ENCODE data around the gene TMEM129.
A peak's percentile ranks its signal among the peaks of the same experiment; 100 is the strongest.

TMEM129 gene

GRCh38 chr4:1721003-1721665 lies at the start of gene TMEM129, which contains the start of gene TACC3:
Gene TMEM129, minus strand, starts transcription at chr4:1721323. Its CDS starts 486 bp downstream, at chr4:1720837.
Gene TACC3, plus strand, starts transcription at chr4:1721521. Its CDS starts 1,901 bp downstream, at chr4:1723422.
- H3K9me3 Mint-ChIP-seq (ENCODE audit: low read depth) = no peaks in the 10 kb centered on the region
- peak within 1 kb of the TSS; percentile 95 for H3K4me3 Mint-ChIP-seq
- H3K4me1 Mint-ChIP-seq (ENCODE audit: low read depth) = peaks cover 50% of the 10 kb centered on the region
- H3K27ac Mint-ChIP-seq = peak within 1 kb of the TSS; percentile 99
- no peaks in the 10 kb centered on the region for H3K27me3 Mint-ChIP-seq
- H3K36me3 Mint-ChIP-seq = peaks cover 5% of the 10 kb centered on the region

- Mint-ChIP-seq H3K9me3 (ENCODE audit: low read depth) (no peaks in the 10 kb centered on the region), H3K4me1 (ENCODE audit: low read depth) (no peaks in the 10 kb centered on the region), H3K27me3 (peaks cover 5% of the 10 kb centered on the region), H3K36me3 (no peaks in the 10 kb centered on the region), H3K4me3 (no peak overlapping the region), H3K27ac (no peak overlapping the region)
These were observed 49.7 kb upstream of the TMEM129 start for GRCh38 chr4:1770791-1771231.

GRCh38 chr4:1770245-1770644 lies 49.1 kb upstream of the TMEM129 start:
- no peak overlapping the region for H3K4me3 Mint-ChIP-seq
- H3K27me3 Mint-ChIP-seq = peaks cover 5% of the 10 kb centered on the region
- H3K9me3 Mint-ChIP-seq (ENCODE audit: low read depth) = no peaks in the 10 kb centered on the region
- H3K36me3 Mint-ChIP-seq = no peaks in the 10 kb centered on the region
- no peaks in the 10 kb centered on the region for H3K4me1 Mint-ChIP-seq (ENCODE audit: low read depth)
- no peak overlapping the region for H3K27ac Mint-ChIP-seq

- Mint-ChIP-seq H3K4me3 (no peak overlapping the region), H3K4me1 (ENCODE audit: low read depth) (no peaks in the 10 kb centered on the region), H3K9me3 (ENCODE audit: low read depth) (no peaks in the 10 kb centered on the region), H3K27me3 (peaks cover 5% of the 10 kb centered on the region), H3K27ac (no peak overlapping the region), H3K36me3 (no peaks in the 10 kb centered on the region)
These were observed 48.6 kb upstream of the TMEM129 start for GRCh38 chr4:1769692-1770091.

GRCh38 chr4:1768367-1769034 lies 47.4 kb upstream of the TMEM129 start:
- no peak overlapping the region for H3K27ac Mint-ChIP-seq
- H3K27me3 Mint-ChIP-seq = peaks cover 5% of the 10 kb centered on the region
- H3K4me1 Mint-ChIP-seq (ENCODE audit: low read depth) = no peaks in the 10 kb centered on the region
- H3K9me3 Mint-ChIP-seq (ENCODE audit: low read depth) = no peaks in the 10 kb centered on the region
- no peaks in the 10 kb centered on the region for H3K36me3 Mint-ChIP-seq
- peak overlapping the region; percentile 67 for H3K4me3 Mint-ChIP-seq

- Mint-ChIP-seq H3K4me1 (ENCODE audit: low read depth) (no peaks in the 10 kb centered on the region), H3K9me3 (ENCODE audit: low read depth) (no peaks in the 10 kb centered on the region), H3K27ac (no peak overlapping the region), H3K27me3 (peaks cover 5% of the 10 kb centered on the region), H3K36me3 (no peaks in the 10 kb centered on the region), H3K4me3 (peak overlapping the region; percentile 67)
These were observed 46.7 kb upstream of the TMEM129 start for GRCh38 chr4:1767770-1768366.

GRCh38 chr4:1767061-1767769 lies 46.1 kb upstream of the TMEM129 start:
- H3K36me3 Mint-ChIP-seq = no peaks in the 10 kb centered on the region
- no peaks in the 10 kb centered on the region for H3K9me3 Mint-ChIP-seq (ENCODE audit: low read depth)
- peaks cover 5% of the 10 kb centered on the region for H3K27me3 Mint-ChIP-seq
- H3K4me1 Mint-ChIP-seq (ENCODE audit: low read depth) = no peaks in the 10 kb centered on the region
- no peak overlapping the region for H3K4me3 Mint-ChIP-seq
- H3K27ac Mint-ChIP-seq = no peak overlapping the region

GRCh38 chr4:1766106-1767060 lies 45.3 kb upstream of the TMEM129 start:
- no peak overlapping the region for H3K4me3 Mint-ChIP-seq
- H3K9me3 Mint-ChIP-seq (ENCODE audit: low read depth) = no peaks in the 10 kb centered on the region
- H3K27me3 Mint-ChIP-seq = peaks cover 5% of the 10 kb centered on the region
- H3K27ac Mint-ChIP-seq = no peak overlapping the region
- no peaks in the 10 kb centered on the region for H3K4me1 Mint-ChIP-seq (ENCODE audit: low read depth)
- no peaks in the 10 kb centered on the region for H3K36me3 Mint-ChIP-seq

GRCh38 chr4:1765409-1766072 lies 44.4 kb upstream of the TMEM129 start:
- H3K27me3 Mint-ChIP-seq = peaks cover 5% of the 10 kb centered on the region
- H3K4me1 Mint-ChIP-seq (ENCODE audit: low read depth) = no peaks in the 10 kb centered on the region
- no peak overlapping the region for H3K4me3 Mint-ChIP-seq
- no peaks in the 10 kb centered on the region for H3K36me3 Mint-ChIP-seq
- no peaks in the 10 kb centered on the region for H3K9me3 Mint-ChIP-seq (ENCODE audit: low read depth)
- H3K27ac Mint-ChIP-seq = no peak overlapping the region

- Mint-ChIP-seq H3K27ac (no peak overlapping the region), H3K4me3 (no peak overlapping the region), H3K9me3 (ENCODE audit: low read depth) (no peaks in the 10 kb centered on the region), H3K4me1 (ENCODE audit: low read depth) (no peaks in the 10 kb centered on the region), H3K27me3 (peaks cover 5% of the 10 kb centered on the region), H3K36me3 (no peaks in the 10 kb centered on the region)
These were observed 43.5 kb upstream of the TMEM129 start for GRCh38 chr4:1764670-1765069.

- Mint-ChIP-seq H3K27ac (no peak overlapping the region), H3K36me3 (no peaks in the 10 kb centered on the region), H3K27me3 (peaks cover 4% of the 10 kb centered on the region), H3K9me3 (ENCODE audit: low read depth) (no peaks in the 10 kb centered on the region), H3K4me3 (no peak overlapping the region), H3K4me1 (ENCODE audit: low read depth) (no peaks in the 10 kb centered on the region)
These were observed 42.5 kb upstream of the TMEM129 start for GRCh38 chr4:1763550-1764080.

- Mint-ChIP-seq H3K27me3 (peaks cover under 1% of the 10 kb centered on the region), H3K27ac (no peak overlapping the region), H3K9me3 (ENCODE audit: low read depth) (no peaks in the 10 kb centered on the region), H3K4me3 (no peak overlapping the region), H3K4me1 (ENCODE audit: low read depth) (no peaks in the 10 kb centered on the region), H3K36me3 (no peaks in the 10 kb centered on the region)
These were observed 42.0 kb upstream of the TMEM129 start for GRCh38 chr4:1763070-1763549.

GRCh38 chr4:1762264-1763010 lies 41.3 kb upstream of the TMEM129 start:
- H3K4me1 Mint-ChIP-seq (ENCODE audit: low read depth) = no peaks in the 10 kb centered on the region
- H3K27me3 Mint-ChIP-seq = no peaks in the 10 kb centered on the region
- H3K9me3 Mint-ChIP-seq (ENCODE audit: low read depth) = no peaks in the 10 kb centered on the region
- no peak overlapping the region for H3K4me3 Mint-ChIP-seq
- H3K36me3 Mint-ChIP-seq = no peaks in the 10 kb centered on the region
- no peak overlapping the region for H3K27ac Mint-ChIP-seq

Measured in activated naive CD8-positive, alpha-beta T cell (primary cell).